ENCODE data around the gene UBE2B. TPM values are rescaled to one million over a fixed set of nuclear protein-coding genes. Genes with fewer than 3 reads are reported as not detected.
"Not testable (repeated sequence)": the region's sequence is repeated elsewhere in the genome, so short reads cannot be mapped to it uniquely, and the experiment has no call there.

UBE2B gene
- total RNA-seq, 6 experiments from 2014 or later, result 85.0 to 105 (median 95.6) TPM

DNA sequence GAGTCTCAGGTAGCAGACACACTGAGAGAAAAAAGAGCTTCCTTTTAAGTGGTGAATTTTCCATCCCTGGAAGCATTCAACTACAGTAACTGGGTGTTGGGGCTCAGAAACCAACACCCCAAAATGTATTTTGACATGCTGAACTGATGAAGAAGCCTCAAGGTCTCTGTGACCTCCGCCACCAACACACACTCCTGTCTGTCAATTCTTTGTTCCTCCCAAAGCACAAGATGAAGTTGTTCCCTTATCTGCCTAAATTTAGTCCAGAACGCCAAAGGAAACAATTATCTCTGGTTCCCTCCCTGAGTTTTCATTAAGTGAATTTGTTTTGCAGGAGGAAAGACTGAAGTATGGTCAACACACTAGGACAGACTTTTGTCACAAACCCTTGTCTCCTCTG, 41.7 kb downstream of the UBE2B start:
- TF ChIP-seq, protein P1, sequence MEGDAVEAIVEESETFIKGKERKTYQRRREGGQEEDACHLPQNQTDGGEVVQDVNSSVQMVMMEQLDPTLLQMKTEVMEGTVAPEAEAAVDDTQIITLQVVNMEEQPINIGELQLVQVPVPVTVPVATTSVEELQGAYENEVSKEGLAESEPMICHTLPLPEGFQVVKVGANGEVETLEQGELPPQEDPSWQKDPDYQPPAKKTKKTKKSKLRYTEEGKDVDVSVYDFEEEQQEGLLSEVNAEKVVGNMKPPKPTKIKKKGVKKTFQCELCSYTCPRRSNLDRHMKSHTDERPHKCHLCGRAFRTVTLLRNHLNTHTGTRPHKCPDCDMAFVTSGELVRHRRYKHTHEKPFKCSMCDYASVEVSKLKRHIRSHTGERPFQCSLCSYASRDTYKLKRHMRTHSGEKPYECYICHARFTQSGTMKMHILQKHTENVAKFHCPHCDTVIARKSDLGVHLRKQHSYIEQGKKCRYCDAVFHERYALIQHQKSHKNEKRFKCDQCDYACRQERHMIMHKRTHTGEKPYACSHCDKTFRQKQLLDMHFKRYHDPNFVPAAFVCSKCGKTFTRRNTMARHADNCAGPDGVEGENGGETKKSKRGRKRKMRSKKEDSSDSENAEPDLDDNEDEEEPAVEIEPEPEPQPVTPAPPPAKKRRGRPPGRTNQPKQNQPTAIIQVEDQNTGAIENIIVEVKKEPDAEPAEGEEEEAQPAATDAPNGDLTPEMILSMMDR (IDR thresholded peaks at IDR 0.05), result no peak
- no peak overlapping the region for H3K4me3 Mint-ChIP-seq
- DNase-seq, result no peak
- no peak overlapping the region for H3K27ac Mint-ChIP-seq
- H3K4me1 Mint-ChIP-seq (ENCODE audit: low read depth), result peaks cover 33% of the 10 kb centered on the region
- no peaks in the 10 kb centered on the region for H3K9me3 Mint-ChIP-seq
- no peaks in the 10 kb centered on the region; the same call in 1 of the 2 replicates for H3K36me3 Mint-ChIP-seq (ENCODE audit: low read depth)
- H3K27me3 Mint-ChIP-seq (ENCODE audit: insufficient read depth), result peaks cover 2% of the 10 kb centered on the region; the same call in 1 of the 2 replicates

DNA sequence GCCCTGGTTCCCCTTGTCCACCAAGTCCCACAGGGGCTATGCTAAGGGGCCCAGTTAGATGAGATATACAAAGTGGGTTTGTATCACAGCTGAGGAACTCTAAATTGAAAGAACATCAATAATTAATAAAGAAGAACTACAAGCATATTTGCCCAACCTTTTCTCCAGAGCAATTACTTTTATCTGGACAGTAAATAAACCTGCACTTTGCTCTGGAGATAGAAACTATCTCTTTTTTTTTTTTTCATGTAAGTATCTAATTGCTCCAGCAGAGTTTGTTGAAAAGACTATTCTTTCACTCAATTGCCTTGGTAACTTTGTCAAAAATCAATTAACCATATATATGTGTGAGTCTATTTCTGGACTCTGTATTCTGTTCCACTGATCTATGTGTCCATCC, 46.3 kb downstream of the UBE2B start:
- Mint-ChIP-seq H3K4me3 (no peak overlapping the region), H3K36me3 (ENCODE audit: low read depth) (no peaks in the 10 kb centered on the region), H3K9me3 (no peaks in the 10 kb centered on the region; the same call in 1 of the 2 replicates), H3K27ac (no peak overlapping the region), H3K27me3 (ENCODE audit: insufficient read depth) (peaks cover 3% of the 10 kb centered on the region), H3K4me1 (ENCODE audit: low read depth) (peaks cover 7% of the 10 kb centered on the region)
- TF ChIP-seq, protein P1 (IDR thresholded peaks at IDR 0.05), result no peak
- no peak for DNase-seq

DNA sequence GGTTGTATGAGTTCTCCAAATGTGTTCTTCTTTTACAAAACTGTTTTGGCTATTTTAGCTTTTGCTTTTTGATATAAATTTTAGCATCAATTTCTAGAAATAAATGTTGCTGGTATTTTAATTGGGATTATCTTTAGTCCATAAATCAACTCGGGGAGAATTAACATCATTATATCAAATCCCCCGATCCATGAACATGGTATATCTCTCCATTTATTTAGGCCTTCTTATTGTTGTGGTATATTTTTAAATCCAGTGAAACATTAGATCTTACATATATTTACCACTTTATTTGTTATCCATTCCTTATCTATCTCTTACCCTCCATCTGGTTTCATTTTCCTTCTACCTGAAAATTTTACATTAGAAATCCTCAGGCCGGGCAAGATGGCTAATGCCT, 47.6 kb downstream of the UBE2B start:
- TF ChIP-seq, protein P1 (IDR thresholded peaks at IDR 0.05), result no peak
- DNase-seq, result no peak
- peaks cover 3% of the 10 kb centered on the region for H3K27me3 Mint-ChIP-seq (ENCODE audit: insufficient read depth)
- H3K36me3 Mint-ChIP-seq (ENCODE audit: low read depth), result no peaks in the 10 kb centered on the region
- no peak overlapping the region for H3K4me3 Mint-ChIP-seq
- H3K27ac Mint-ChIP-seq, result no peak overlapping the region
- H3K4me1 Mint-ChIP-seq (ENCODE audit: low read depth), result peaks cover 7% of the 10 kb centered on the region
- H3K9me3 Mint-ChIP-seq, result no peaks in the 10 kb centered on the region; the same call in 1 of the 2 replicates

DNA sequence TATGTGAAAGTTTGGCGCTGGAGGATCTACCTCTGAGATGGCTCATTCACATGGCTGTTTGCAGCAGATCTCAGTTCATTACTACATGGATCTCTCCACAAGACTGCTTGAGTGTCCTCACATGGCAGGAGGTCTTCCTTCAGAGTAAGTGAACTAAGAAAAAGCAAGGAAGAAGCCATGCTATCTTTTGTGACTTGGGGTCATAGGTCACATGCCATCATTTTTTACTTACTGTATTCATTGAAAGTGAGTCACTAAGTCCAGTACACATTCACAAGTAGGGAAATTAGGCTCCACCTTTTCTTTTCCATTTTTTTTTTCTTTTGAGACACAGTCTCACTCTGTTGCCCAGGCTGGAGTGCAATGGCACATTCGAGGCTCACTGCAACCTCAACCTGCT, 49.0 kb downstream of the UBE2B start:
- Mint-ChIP-seq H3K9me3 (no peaks in the 10 kb centered on the region; the same call in 1 of the 2 replicates), H3K4me1 (ENCODE audit: low read depth) (peaks cover 7% of the 10 kb centered on the region), H3K4me3 (no peak overlapping the region), H3K27ac (no peak overlapping the region), H3K27me3 (ENCODE audit: insufficient read depth) (peaks cover 1% of the 10 kb centered on the region), H3K36me3 (ENCODE audit: low read depth) (no peaks in the 10 kb centered on the region)
- peak; percentile 25 for DNase-seq
- TF ChIP-seq, protein P1 (IDR thresholded peaks at IDR 0.05), result no peak

DNA sequence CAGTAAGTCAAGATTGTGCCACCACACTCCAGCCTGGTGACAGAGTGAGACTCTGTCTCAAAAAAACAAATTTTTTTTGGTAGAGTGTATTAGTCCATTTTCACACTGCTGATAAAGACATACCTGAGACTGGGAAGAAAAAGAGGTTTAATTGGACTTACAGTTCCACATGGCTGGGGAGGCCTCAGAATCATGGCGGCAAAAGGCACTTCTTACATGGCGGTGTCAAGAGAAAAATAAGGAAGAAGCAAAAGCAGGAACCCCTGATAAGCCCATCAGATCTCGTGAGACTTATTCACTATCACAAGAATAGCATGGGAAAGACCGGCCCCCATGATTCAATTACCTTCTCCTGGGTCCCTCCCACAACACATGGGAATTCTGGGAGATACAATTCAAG, 49.7 kb downstream of the UBE2B start:
- H3K4me3 Mint-ChIP-seq; H3K27ac Mint-ChIP-seq; DNase-seq; H3K36me3 Mint-ChIP-seq (ENCODE audit: low read depth); H3K27me3 Mint-ChIP-seq (ENCODE audit: insufficient read depth); H3K9me3 Mint-ChIP-seq; H3K4me1 Mint-ChIP-seq (ENCODE audit: low read depth): not testable (repeated sequence)

DNA sequence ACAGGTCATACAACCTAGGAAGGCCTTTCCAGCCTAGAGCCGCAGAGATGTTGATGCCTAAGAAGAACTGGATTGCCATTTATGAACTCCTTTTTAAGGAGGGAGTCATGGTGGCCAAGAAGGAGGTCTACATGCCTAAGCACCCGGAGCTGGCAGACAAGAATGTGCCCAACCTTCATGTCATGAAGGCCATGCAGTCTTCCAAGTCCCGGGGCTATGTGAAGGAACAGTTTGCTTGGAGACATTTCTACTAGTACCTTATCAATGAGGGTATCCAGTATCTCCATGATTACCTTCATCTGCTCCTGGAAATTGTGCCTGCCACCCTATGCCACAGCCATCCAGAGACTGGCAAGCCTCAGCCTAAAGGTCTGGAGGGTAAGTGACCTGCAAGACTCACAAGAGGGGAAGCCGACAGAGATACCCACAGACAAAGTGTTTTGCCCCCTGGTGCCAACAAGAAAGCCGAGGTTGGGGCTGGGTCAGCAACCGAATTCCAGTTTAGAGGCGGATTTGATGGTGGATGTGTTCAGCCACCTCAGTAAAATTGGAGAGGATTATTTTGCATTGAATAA, 51.5 kb downstream of the UBE2B start:
- no peak overlapping the region for H3K27ac Mint-ChIP-seq
- peaks cover 7% of the 10 kb centered on the region for H3K4me1 Mint-ChIP-seq (ENCODE audit: low read depth)
- TF ChIP-seq, protein P1 (IDR thresholded peaks at IDR 0.05), result no peak
- DNase-seq, result no peak
- H3K4me3 Mint-ChIP-seq, result no peak overlapping the region
- H3K9me3 Mint-ChIP-seq, result no peaks in the 10 kb centered on the region; the same call in 1 of the 2 replicates
- H3K27me3 Mint-ChIP-seq (ENCODE audit: insufficient read depth), result peaks cover 4% of the 10 kb centered on the region
- H3K36me3 Mint-ChIP-seq (ENCODE audit: low read depth), result no peaks in the 10 kb centered on the region

Data from HFFc6 (cell line).